Trophoblast cell (in vitro differentiated cells and primary cell): Measurements from ENCODE around the gene COL3A1.

Experiments
- DNase-seq, 2 donors: peaks; one replicate each; pipeline ENCODE4 v3.0.0-alpha.2; 2016
- H2AFZ ChIP-seq: 2 replicates; pipeline ENCODE4 v1.6.1; 2013; ENCODE audit warnings: low read length, moderate library complexity, mild to moderate bottlenecking; ENCODE audit not compliant: insufficient read depth, poor library complexity
- H2AK5ac ChIP-seq: 2 replicates; pipeline ENCODE4 v1.6.1; 2013; ENCODE audit warnings: mild to moderate bottlenecking, low read length
- H2BK120ac ChIP-seq: 2 replicates; pipeline ENCODE4 v1.6.1; 2013; ENCODE audit warnings: low read length, mild to moderate bottlenecking, moderate library complexity; ENCODE audit not compliant: insufficient read depth, poor library complexity
- H2BK12ac ChIP-seq: 2 replicates; pipeline ENCODE4 v1.6.1; 2013; ENCODE audit warnings: mild to moderate bottlenecking, low read length, moderate library complexity
- H2BK5ac ChIP-seq: 2 replicates; pipeline ENCODE4 v1.6.1; 2013; ENCODE audit warnings: low read length, low read depth, moderate library complexity, mild to moderate bottlenecking; ENCODE audit not compliant: poor library complexity
- H3K14ac ChIP-seq: 2 replicates; pipeline ENCODE4 v1.6.1; 2013; ENCODE audit warnings: mild to moderate bottlenecking, low read length
- H3K18ac ChIP-seq: 2 replicates; pipeline ENCODE4 v1.6.1; 2013; ENCODE audit warnings: mild to moderate bottlenecking, low read length
- H3K23ac ChIP-seq: 2 replicates; pipeline ENCODE4 v1.6.1; 2013; ENCODE audit warnings: low read length
- H3K27ac ChIP-seq: 2 replicates; pipeline ENCODE4 v1.5.1; 2013; ENCODE audit warnings: low read depth, mild to moderate bottlenecking, inconsistent platforms, low read length, moderate library complexity
- H3K27me3 ChIP-seq: 2 replicates; pipeline ENCODE4 v1.6.1; 2013; ENCODE audit warnings: inconsistent platforms, mild to moderate bottlenecking, low read length, moderate library complexity; ENCODE audit not compliant: insufficient read depth
- H3K36me3 ChIP-seq, 2 experiments: 1 replicate in 1 of 2; 2 replicates in 1 of 2; pipeline ENCODE4 v1.6.1; 2013; ENCODE audit warnings: low read length in 2 of 2, mild to moderate bottlenecking in 2 of 2, moderate library complexity in 1 of 2; ENCODE audit not compliant: insufficient read depth in 2 of 2, control insufficient read depth in 1 of 2
- H3K4ac ChIP-seq: 2 replicates; pipeline ENCODE4 v1.6.1; 2013; ENCODE audit warnings: low read depth, mild to moderate bottlenecking, low read length, moderate library complexity
- H3K4me1 ChIP-seq, 2 experiments: 1 replicate in 1 of 2; 2 replicates in 1 of 2; pipeline ENCODE4 v1.6.1; 2013; ENCODE audit warnings: low read length in 2 of 2, mild to moderate bottlenecking in 2 of 2, moderate library complexity in 1 of 2; ENCODE audit not compliant: insufficient read depth in 2 of 2, control insufficient read depth in 1 of 2
- H3K4me2 ChIP-seq: 2 replicates; pipeline ENCODE4 v1.6.1; 2013; ENCODE audit warnings: inconsistent platforms, mild to moderate bottlenecking, low read length, moderate library complexity
- H3K4me3 ChIP-seq: 2 replicates; pipeline ENCODE4 v1.5.1; 2013; ENCODE audit warnings: mild to moderate bottlenecking, low read depth, low read length, inconsistent platforms
- H3K79me1 ChIP-seq: one replicate; pipeline ENCODE4 v1.6.1; 2013; ENCODE audit warnings: low read length
- H3K79me2 ChIP-seq: 2 replicates; pipeline ENCODE4 v1.6.1; 2013; ENCODE audit warnings: low read length, mild to moderate bottlenecking; ENCODE audit not compliant: control insufficient read depth, insufficient read depth, poor library complexity
- H3K9ac ChIP-seq: 2 replicates; pipeline ENCODE4 v1.6.1; 2013; ENCODE audit warnings: mild to moderate bottlenecking, low read length
- H3K9me3 ChIP-seq: 2 replicates; pipeline ENCODE4 v1.6.1; 2013; ENCODE audit warnings: low read depth, mild to moderate bottlenecking, control low read depth, inconsistent platforms, low read length; ENCODE audit not compliant: insufficient read depth
- H4K12ac ChIP-seq: 2 replicates; pipeline ENCODE4 v1.6.1; 2013; ENCODE audit warnings: low read depth, mild to moderate bottlenecking, low read length, moderate library complexity
- H4K8ac ChIP-seq: 2 replicates; pipeline ENCODE4 v1.6.1; 2013; ENCODE audit warnings: low read depth, mild to moderate bottlenecking, low read length, moderate library complexity
- H4K91ac ChIP-seq: one replicate; pipeline ENCODE4 v1.6.1; 2013; ENCODE audit warnings: low read depth, mild to moderate bottlenecking, low read length, moderate library complexity
- WGBS: extraction: QIAGEN DNeasy Blood & Tissue Kit; methylation state at CpG from one replicate; pipeline ENCODE4 v1.1.7; 2013; ENCODE audit warnings: missing lambda C conversion rate; ENCODE audit not compliant: insufficient read length, insufficient coverage; ENCODE audit errors: extremely low coverage; 5-methylcytosine and 5-hydroxymethylcytosine counted together

COL3A1 gene

DNA sequence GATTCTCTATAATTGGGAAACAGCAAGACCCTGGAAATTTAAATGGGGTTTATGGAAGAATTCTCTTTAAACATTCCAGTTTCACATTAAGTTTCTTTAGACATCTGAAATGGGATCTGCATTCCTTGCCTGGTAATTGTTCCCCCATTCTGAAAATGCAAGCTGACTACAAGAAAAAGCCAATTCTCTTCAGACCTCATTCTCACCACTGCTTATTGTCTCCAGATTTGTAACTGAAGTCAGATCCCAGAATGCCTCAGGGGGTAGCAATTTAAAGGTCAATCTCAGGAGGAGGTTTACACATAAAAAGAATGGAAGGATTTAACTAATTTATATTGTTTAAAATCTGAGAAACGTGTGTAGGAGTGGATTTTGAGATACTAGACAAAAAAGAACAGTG is 41.2 kb downstream of the COL3A1 start:
- Histone ChIP-seq H3K14ac (no peak overlapping the region), H4K8ac (no peak overlapping the region), H3K23ac (no peak overlapping the region), H4K91ac (no peak overlapping the region), H3K9ac (no peak overlapping the region), H2BK5ac (no peak overlapping the region), H3K4me1 (peaks cover 0 to 3% of the 10 kb centered on the region in 2 experiments), H3K36me3 (peaks cover 2 to 10% of the 10 kb centered on the region in 2 experiments), H2AK5ac (no peak overlapping the region), H2BK120ac (no peak overlapping the region), H3K18ac (no peak overlapping the region), H3K4me2 (no peak overlapping the region), H3K4ac (no peak overlapping the region), H3K27me3 (no peaks in the 10 kb centered on the region), H2BK12ac (no peak overlapping the region), H3K4me3 (no peak overlapping the region), H3K79me1 (no peaks in the 10 kb centered on the region), H4K12ac (no peak overlapping the region), H3K79me2 (no peaks in the 10 kb centered on the region), H3K27ac (no peak overlapping the region), H2AFZ (no peak overlapping the region), H3K9me3 (no peaks in the 10 kb centered on the region)
- DNase-seq, result no peak
- WGBS, result no CpG with 5 or more reads among the region's 1 CpG

DNA sequence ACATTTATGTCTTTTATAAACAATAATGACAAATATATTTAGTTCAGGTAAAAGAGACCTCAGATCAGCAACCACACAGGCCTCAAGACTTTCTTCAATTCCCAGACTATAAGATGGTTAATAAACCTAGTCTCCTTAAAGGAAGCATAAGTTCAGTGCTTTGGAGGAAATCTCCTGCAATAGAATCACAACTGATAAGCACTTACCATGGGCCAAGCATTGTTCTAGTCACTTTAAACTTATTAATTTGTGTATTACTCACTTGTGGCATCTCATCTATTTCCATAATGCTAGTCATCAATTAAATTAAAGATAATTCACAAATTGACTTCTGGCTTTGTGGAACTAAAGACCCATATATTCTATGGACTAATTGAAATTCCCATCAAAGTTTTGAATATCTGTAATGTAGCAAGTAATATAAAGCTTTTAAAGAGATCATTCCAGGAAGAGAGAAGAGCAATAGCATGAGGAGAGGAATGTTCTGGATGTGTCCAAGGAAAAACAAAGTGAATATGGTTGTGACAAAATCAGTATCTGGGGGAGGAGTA is 42.2 kb downstream of the COL3A1 start:
- Histone ChIP-seq H3K4me2 (no peak overlapping the region), H2AK5ac (no peak overlapping the region), H2BK120ac (no peak overlapping the region), H3K79me1 (no peaks in the 10 kb centered on the region), H3K9ac (no peak overlapping the region), H4K8ac (no peak overlapping the region), H3K14ac (no peak overlapping the region), H4K12ac (no peak overlapping the region), H2AFZ (no peak overlapping the region), H4K91ac (no peak overlapping the region), H3K27me3 (no peaks in the 10 kb centered on the region), H3K4ac (no peak overlapping the region), H3K4me3 (no peak overlapping the region), H2BK12ac (no peak overlapping the region), H3K9me3 (no peaks in the 10 kb centered on the region), H3K79me2 (no peaks in the 10 kb centered on the region), H3K4me1 (peaks cover 0 to 3% of the 10 kb centered on the region in 2 experiments), H3K36me3 (peaks cover 0 to 4% of the 10 kb centered on the region in 2 experiments), H3K27ac (no peak overlapping the region), H3K18ac (no peak overlapping the region), H2BK5ac (no peak overlapping the region), H3K23ac (no peak overlapping the region)
- no peak for DNase-seq

DNA sequence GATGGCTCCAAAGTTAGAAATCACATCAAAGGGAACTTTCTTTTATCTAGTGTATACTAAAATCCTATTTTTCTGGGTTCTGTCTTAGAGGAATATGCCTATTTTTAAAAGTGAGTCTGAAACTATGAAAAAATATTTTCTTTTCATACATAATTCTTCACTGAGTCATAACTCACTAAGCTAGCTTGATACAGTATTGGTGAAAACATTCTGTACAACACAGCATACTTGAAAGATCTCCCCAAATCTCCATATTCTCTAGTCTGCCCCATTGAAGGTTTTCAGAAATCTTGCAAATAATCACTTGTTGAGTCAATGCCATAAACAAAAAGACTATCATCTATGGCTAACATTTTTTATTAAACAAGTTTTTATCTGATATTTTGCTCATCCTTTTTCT is 44.5 kb downstream of the COL3A1 start:
- Histone ChIP-seq H3K18ac (no peak overlapping the region), H3K9me3 (no peaks in the 10 kb centered on the region), H2BK12ac (no peak overlapping the region), H3K4me3 (no peak overlapping the region), H2BK120ac (no peak overlapping the region), H2BK5ac (no peak overlapping the region), H3K79me2 (no peaks in the 10 kb centered on the region), H3K79me1 (no peaks in the 10 kb centered on the region), H2AFZ (no peak overlapping the region), H4K8ac (no peak overlapping the region), H3K36me3 (no peaks in the 10 kb centered on the region), H4K91ac (no peak overlapping the region), H3K4me1 (peaks cover 0 to 3% of the 10 kb centered on the region in 2 experiments), H3K4me2 (no peak overlapping the region), H4K12ac (no peak overlapping the region), H3K23ac (no peak overlapping the region), H3K4ac (no peak overlapping the region), H3K27ac (no peak overlapping the region), H2AK5ac (no peak overlapping the region), H3K27me3 (no peaks in the 10 kb centered on the region), H3K14ac (no peak overlapping the region), H3K9ac (no peak overlapping the region)
- DNase-seq, result no peak

DNA sequence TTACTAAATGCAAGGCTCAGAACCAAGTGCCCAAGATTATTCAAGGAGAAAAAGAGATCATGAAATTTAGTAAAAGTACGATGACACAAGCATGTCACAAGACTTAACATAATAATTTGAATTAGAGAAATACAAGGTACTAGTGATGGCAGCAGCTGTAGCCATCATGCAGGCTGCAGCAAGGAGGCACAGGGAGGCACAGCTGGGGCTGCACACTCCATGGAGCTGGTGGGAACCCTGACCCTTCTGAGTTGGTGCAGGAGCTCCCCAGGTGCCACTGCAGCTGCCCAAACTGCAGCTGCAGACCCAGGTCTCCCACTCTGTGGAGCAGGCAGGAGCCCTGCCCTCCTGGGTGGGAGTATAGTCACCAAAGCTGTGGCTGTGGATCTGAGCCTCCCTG is 46.0 kb downstream of the COL3A1 start:
- DNase-seq, result no peak
- no peak overlapping the region for H2BK12ac ChIP-seq
- no peak overlapping the region for H3K9ac ChIP-seq
- H4K12ac ChIP-seq, result no peak overlapping the region
- H4K91ac ChIP-seq, result no peak overlapping the region
- no peak overlapping the region for H3K14ac ChIP-seq
- H3K79me1 ChIP-seq, result no peaks in the 10 kb centered on the region
- H3K9me3 ChIP-seq, result no peaks in the 10 kb centered on the region
- H3K18ac ChIP-seq, result no peak overlapping the region
- peaks cover 0 to 3% of the 10 kb centered on the region in 2 experiments for H3K4me1 ChIP-seq
- no peak overlapping the region for H2BK120ac ChIP-seq
- no peak overlapping the region for H2BK5ac ChIP-seq
- H3K27ac ChIP-seq, result no peak overlapping the region
- no peaks in the 10 kb centered on the region for H3K79me2 ChIP-seq
- H3K4me3 ChIP-seq, result no peak overlapping the region
- H4K8ac ChIP-seq, result no peak overlapping the region
- H2AK5ac ChIP-seq, result no peak overlapping the region
- no peak overlapping the region for H3K23ac ChIP-seq
- no peak overlapping the region for H3K4ac ChIP-seq
- H3K27me3 ChIP-seq, result no peaks in the 10 kb centered on the region
- no peak overlapping the region for H2AFZ ChIP-seq
- H3K4me2 ChIP-seq, result no peak overlapping the region
- H3K36me3 ChIP-seq, result no peaks in the 10 kb centered on the region
- WGBS, result no CpG with 5 or more reads among the region's 1 CpG
